NCI-H345 treated with DMSO at 0.1 percent for 48 hours (cell line): ENCODE results near the gene CXCR3.

Experiments
- DNase-seq: peaks from one replicate; lab custom pipeline; 2025; ENCODE audit not compliant: unreplicated experiment; lab: John Stamatoyannopoulos, UW

The CXCR3 gene

DNA sequence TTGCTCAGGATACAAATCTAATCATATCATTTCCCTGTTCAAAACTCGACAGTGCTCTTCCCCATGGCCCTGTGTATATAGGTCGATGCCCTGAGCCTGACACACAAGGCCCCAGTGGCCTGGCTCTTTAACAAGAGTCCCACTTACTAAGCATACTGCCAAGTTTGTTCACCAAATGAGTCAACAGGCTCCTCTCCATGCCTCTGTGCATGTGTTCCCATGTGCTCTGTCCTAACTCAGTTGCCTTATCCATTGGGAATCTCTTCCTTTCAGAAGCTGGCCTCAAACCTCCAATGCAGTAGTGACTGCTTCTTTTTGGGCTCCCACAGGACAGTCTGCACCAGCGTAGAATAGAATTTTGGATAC lies 18.9 kb upstream of the CXCR3 start:
- no peak for DNase-seq

DNA sequence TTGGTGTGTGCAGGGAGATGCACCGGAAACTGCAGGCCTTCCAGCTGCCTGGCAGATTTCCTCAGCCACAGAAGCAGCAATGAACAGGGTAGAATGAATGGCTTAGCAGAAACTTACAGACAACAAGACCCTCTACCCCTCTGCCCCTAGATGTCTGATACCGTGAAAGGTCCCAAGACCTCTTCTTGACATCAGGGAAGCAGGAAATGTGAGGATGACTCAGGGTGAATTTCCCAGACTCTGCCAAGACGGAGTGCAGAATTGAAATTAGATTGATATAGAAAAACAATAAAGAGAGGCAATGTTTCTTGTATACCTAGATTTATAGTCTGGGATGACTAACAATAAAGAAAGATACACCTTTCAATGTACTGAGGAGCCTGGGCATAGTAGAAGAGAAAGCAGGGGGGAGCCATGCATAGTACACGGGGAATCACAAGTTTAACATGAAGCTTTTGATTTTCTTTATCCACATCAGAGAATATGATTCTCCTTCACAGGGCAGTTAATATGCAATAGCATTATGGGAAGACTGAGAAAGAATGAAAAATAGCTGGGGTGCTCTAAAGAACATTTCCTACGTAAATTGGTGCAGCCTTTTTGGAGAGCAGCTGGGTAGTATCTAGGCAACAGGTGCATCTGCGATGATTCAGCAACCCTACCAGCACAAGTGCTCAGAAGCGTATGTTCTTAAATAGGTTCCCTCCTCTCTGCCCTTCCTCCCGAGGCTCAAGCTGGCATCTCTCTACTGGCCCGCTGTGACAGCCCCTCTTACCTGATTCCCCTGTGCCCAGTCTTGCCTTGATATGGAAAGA lies 18.3 kb upstream of the CXCR3 start:
- peak; percentile 20 for DNase-seq

DNA sequence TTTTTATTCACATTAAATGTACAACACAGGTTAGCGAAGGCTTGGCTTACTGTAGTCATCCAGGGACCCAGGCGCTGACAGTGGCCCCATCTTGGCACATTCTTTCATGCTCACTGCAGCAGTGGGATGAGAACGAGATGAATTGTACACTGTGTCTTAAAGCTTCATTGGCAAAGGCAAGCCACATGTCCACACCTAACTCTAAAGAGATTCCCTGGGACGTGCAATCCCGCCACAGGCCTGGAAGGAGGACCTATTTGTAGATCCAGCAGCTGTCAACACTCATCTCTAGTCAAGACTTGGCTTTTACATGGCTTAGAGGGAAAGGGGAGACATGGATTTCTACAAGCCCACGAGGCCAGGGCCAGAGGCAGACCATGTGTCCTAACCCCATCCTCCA lies 16.1 kb upstream of the CXCR3 start:
- no peak for DNase-seq

DNA sequence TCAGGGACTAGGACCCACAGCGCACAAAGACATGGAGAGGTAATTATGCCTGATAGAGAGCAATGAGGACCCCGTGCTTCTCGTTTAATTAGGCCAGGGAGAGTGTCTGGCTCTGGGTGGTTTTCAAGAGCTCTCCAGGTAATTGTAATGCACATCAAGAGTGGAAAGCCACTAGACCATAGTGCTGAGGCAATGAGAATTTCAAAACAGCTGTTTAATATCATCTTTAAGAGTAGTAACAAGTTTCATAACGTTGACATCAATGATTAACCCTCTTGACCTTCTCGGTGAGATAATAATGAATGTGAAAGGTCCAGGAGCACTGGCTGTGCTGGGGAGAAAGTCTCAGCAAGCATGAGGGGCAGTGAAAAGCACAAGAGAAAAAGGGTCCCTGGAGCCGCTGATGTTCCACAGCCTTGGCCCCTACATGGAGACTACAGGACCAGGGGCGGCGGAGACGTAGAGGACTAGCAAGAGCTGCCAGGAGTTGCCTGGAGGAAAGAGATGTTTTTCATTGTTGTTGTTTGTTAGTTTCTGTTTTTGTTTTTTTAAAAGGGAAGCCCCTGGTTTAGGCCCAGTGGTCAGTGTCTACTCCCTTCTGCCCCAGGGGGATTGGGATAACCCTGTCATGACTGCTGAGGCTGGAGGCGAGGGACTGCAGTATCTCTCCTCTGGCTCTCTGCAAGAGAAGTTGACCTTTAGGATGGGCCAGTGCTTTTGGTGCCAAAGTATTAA lies 14.8 kb upstream of the CXCR3 start:
- peak; percentile 22 for DNase-seq

DNA sequence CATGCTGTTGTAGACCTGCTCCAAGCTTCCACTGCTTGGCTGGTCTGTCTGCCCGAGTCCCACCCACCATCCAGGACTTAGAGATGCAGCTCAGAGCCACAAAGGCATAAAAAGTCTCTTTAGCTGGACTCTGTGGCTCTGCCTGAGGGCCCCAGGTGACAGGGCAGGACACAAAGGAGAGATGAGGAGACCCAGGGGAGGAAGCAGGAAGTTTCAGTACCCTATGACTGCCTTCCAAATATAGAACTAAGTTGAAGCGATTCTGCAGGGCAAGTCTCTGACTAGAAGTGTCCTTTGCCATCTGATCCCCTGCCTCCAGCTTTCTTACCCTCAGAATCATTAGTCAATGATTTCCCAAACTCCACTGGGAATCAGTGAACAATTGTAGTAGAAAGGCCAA lies 11.2 kb upstream of the CXCR3 start:
- DNase-seq = no peak

DNA sequence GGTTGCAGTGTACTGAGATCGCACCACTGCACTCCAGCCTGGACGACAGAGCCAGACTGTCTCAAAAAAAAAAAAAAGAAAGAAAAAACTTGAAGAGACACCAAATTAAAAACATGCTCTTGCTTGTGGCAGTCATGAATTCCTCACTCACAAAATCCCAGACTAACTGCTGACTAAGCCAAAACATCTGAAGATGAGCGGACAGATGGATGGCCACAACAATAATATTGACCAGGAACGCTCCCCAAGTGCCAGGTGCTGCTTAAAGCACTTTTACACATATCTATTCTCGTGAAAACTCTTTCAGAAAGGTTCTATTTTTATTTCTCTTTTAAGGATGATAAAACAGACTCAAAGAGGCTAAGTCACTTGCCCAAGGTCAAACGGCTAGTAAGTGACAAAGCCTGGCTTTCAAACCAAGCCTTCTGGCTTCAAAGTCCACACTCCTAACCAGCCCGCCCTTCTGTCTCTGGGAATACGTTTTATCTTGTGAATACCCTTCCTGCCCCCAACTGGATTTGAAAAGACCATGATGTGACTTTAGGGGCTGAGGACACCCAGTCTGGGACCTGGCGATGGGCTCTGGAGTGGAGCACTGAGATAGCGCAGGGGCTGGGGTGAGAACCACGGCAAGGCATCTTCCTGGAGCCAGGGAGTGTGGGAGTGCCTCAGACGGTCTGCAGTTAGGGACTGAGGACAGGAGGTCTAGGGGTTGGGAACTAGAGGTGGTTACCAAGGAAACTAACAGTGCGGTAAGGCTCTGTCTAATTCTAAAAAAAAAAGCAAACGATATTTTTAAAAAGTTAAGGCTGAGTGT lies 9.5 kb upstream of the CXCR3 start:
- DNase-seq = no peak

DNA sequence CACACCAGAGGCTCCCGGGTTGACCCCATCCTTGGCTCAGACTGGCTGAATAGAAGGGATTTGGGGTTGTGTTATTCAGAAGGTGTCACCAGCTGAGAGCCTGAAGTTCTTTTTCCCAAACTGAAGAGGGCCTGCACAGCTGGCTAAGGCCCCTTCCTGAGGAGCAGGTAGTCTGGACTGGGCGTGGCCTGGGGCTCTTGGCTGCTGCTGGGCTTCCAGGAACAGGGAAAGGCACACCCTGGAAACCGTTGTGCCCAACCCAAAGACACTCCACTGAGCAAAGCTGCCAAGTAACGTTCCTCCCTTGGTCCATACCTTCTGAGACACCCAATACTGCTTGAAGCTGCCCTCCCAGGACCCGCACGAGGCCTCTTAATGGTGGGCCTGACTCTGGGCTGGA lies 8.3 kb upstream of the CXCR3 start:
- DNase-seq = no peak

DNA sequence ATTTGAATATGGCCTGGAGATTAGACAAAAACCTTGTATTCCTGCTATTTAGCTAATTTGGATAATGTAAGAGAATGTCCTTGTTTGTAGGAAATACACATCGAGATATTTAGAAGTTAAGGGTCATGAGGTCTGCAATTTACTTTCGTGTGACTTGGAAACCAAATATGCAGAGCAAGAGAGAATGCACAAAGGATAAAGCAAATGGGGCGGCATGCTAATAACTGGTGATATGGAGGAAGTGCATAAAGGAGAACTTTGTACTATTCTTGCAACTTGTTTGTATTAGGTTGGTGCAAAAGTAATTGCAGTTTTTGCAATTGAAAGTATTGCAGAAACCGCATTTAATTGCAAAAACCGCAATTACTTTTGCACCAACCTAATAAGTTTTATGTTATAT lies 7.2 kb upstream of the CXCR3 start:
- no peak for DNase-seq

DNA sequence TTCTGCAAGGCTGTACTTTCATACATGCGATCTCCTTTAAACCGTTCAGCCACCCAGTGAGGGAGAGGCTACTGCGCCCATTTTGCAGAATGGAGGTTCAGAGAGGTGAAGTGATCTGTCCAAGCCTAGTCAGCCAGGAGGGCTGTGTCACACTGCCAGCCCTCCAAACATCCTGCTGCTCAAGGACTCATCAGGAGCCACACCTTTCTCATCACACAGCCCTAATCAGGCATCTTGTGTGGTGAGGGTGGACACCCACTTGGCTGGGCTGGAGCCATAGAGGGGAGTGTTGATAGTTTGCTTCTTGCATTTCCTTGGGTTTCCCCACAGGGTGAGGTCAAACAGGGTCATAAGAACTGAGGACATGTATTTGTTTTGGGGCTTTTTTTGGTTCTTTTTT lies 5.4 kb upstream of the CXCR3 start:
- DNase-seq = no peak

DNA sequence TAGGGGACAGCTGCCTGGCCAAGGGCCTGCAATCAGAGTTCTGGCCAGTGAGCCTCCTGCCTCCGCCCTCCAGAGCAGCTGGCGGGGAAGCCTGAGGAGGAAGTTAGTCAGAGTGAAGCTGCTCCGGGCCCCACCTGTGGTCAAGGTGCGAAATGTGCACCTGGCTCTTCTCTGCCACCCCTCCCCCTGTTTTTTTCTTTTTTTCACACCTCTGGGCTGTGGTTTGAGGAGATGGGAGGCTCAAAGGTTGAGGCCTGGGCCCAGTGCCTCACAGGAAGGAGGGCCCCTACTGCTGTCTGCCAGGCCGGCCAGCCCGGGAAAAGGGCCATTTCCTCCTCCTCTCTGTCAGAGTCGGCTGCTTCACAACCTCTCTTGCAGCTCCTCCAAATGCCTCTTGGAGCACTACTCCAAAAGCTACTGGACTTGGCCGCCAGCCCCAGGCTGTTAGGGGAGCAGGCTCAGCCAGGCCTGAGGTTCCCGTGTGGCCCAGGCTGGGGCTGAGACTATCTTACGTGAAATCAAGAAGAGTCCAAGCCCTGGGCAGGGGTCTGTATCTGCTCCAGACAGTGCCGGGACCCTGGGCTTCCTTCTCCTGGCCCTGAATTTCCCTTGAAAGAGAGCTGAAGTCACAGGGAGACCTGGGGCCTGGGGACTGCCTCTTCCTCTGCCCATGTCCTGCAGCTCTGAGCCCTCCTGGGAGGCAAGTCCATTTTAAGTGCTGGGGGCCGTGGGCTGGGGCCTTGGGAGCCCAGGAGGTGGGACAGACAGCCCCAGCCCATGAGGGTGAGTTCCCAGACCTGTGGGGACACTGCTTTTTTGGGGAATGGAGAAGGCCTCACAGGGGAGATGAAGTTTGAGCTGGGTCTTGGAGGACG lies 4.5 kb upstream of the CXCR3 start:
- DNase-seq = no peak

DNA sequence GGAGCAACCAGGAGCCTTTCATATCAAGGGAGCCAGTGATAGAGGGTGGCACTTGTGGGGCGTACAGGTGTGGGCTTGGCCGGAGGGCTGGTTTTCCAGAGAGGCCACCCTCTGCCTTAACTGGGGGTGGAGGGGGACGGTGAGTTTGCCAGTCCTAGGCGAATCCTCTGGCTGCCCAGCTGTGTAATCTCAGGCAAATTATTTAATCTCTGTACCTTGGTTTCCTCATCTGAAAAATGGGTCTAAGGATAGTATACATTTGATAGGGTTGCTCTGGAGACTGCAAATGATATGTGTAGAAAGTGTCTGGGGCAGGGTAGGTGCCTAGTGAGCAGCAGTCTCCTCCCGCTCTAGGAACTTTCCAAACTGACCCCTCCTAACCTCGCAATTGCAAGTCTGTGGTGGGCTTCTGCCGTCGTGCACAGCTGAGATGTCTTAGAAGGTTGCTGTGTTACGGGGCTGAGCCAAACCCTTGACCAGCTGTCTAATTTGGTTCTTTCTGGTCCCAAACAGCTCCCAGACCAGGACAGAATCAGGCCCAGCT lies 3.8 kb upstream of the CXCR3 start:
- DNase-seq = no peak

DNA sequence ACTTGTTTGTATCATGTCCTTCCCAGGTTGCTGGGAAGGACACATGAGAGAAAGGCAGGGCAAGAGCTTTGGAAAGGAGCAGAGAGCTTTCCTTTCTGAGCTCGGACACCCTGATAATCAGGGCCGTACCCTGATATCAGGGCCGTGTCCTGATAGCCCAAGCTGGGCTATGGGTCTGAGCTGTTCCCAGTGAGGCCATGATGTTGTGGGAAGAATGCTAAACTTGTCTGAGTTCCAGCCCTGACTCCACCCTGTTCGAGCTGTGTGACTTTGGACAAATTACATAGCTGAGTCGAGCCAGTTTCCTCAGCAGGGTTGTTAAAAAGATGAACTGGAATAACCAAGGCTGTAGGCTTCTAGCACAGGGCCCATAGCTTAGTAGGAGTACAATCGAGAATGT lies 3.3 kb upstream of the CXCR3 start:
- no peak for DNase-seq

DNA sequence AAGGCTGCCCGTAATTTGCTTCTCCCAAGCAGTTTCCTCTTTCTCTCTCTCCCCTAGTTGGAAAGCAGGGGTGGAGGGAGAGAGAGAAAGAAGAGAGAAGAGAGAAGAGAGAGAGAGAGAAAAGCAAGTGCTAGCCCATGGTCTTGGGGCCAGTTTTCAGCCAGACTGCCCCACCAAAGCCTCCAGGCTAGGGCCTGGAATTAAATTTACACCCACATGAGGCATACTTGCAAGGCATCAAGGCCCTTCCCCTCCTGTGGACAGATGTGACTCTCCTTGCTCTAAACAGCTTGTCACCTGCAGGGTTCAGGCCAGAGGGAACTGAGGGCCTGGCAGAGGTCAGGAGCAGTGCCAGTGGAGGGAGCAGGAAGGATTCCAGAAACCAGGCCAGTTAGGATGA lies 1.7 kb upstream of the CXCR3 start:
- DNase-seq = no peak

DNA sequence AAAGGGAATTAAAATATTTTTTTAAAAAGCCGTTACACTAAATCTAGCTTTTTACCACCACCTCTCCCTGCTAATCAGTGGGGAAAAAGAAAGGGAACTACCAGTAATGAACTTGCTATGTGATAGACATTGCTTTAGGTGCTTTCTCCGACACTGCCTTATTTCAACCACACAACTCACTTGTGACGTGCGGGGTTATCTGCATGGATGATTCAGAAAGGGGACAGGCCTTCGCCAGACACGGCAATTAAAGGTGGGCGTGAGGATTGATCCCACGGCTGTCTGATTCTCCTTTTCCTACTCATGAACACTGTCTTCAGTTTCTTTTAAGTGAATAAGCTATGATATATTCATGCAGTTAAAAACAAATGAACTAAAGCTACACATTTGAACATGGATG lies 882 bp upstream of the CXCR3 start:
- DNase-seq = no peak

DNA sequence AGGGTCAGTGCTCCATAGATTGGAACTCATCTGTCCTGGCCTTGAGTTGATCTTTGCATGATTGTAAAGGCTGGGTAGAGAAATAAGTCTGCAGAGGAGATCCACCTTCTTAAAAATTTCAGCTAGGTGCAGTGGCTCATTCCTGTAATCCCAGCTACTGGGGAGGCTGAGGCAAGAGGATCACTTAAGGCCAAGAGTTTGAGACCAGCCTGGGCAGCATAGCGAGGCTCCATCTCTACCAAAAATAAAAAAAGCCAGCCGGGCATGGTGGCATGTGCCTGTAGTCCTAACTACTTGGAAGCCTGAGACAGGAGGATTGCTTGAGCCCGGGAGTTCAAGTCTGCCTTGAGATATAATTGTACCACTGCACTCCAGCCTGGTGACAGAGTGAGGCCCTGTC lies 476 bp upstream of the CXCR3 start:
- no peak for DNase-seq

DNA sequence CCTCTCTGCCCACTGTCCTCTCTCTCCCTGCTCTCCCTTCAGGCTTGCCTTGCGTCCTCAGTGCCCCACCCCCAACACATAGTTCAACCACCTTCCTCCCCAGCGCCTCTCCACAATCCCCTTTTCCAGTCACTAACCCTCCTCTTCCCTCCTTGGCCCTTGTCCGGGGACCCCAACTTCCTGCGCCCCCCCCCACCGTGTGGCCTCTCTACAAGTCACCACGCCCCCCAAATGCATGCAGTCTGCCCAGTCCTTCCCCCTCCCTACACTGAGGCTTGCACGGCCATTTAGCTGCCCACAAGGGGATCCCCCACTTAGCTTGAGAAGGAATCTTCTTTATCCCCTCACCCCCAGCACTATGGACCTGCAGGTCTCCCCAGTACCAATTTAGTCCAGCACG lies 569 bp downstream of the CXCR3 start:
- DNase-seq = no peak

DNA sequence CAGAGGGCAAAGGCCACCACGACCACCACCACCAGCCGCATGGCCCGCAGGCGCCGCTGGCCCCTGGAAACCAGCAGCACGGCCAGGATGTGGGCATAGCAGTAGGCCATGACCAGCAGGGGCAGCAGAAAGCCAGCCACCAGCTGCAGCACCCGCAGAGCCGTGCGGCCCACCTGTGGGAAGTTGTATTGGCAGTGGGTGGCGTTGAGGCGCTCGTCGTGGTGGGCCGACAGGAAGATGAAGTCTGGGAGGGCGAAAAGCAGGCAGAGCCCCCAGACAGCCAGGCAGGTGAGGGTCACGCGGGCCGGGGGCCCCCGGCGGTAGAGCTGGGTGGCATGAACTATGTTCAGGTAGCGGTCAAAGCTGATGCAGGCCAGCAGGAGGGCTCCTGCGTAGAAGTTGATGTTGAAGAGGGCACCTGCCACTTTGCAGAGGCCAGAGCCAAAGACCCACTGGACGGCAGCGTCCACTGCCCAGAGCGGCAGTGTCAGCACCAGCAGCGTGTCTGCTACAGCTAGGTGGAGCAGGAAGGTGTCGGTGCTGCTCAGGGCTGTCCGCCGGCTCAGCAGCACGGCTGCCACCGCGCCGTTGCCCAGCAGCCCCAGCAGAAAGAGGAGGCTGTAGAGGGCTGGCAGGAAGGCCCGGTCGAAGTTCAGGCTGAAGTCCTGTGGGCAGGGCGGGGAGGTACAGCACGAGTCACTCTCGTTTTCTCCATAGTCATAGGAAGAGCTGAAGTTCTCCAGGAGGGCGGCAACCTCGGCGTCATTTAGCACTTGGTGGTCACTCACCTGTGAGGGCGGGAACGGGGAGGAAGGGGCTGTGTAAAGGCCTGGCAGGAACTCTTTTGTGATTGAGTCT lies 1.4 kb downstream of the CXCR3 start:
- DNase-seq = no peak

DNA sequence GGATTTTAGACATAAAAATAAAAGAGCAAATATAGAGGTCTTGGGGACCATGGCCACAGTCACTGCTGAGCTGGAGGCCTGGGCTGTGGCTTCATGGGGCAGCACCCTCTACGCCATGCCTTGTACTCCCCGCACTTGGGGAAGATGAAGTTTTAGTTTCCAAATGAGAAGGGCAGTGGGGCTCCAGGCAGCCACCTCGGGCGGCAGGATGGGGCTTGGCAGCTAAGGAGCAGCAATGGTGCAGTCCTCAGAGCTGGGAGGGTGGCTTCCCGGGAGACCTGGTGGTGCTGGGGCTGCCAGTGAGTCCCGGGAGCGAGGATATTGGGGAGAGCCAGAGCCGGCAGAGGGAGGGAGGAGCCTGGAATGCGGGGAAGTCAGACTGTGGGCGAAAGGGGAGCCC lies 2.4 kb downstream of the CXCR3 start:
- DNase-seq = no peak

DNA sequence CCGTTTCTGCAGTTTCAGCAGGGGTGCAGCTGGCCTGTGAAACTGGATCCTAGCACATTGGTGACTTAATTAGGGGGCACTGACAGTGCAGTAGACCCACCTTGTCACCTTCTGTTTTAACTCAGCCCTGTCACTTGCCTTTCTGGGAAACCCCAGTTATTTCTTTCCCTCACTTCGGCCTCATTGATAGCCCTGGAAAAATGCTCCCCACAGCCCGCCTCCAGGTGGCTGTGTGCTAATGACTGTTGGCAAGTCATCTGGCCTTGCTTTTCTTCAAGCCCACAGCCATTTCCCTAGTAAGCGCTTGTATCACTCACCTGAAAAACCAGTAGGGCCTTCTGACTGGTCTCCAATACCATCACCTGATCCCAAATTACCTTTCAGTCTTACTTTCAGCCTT lies 3.3 kb downstream of the CXCR3 start:
- no peak for DNase-seq

DNA sequence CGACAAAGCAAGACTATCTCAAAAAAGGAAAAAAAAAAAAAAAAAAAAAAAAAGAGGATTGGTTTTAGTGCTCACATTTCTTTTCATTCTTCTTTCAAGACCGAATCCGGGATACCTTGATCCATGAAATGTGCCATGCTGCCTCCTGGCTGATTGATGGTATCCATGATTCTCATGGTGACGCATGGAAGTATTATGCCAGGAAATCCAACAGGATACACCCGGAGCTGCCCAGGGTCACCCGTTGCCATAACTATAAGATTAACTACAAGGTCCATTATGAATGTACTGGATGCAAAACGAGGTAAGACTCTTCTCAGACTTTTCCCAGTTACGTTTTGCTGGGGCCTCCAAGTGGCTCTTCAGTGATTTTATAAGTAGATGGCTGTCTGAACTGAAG lies 6.1 kb downstream of the CXCR3 start:
- no peak for DNase-seq
